SHP77 (cell line): Measurements from ENCODE around the gene GIN1.
"Not testable (repeated sequence)": the region's sequence is repeated elsewhere in the genome, so short reads cannot be mapped to it uniquely, and the experiment has no call there.

ENCODE experiments used
- DNase-seq, 2 experiments: peaks; one replicate each; lab custom pipeline; 2025; lab: John Stamatoyannopoulos, UW

GIN1 gene

GRCh38 chr5:103109277-103109676 lies 10.7 kb downstream of the GIN1 start:
- DNase-seq = no peak

- no peak for DNase-seq
Observed at GRCh38 chr5:103108086-103108485, 11.9 kb downstream of the GIN1 start.

GRCh38 chr5:103102234-103102633 lies 17.7 kb downstream of the GIN1 start:
- no peak for DNase-seq

- DNase-seq = no peak
Observed at GRCh38 chr5:103101079-103101750, 18.7 kb downstream of the GIN1 start.

GRCh38 chr5:103098993-103099392 lies 20.9 kb downstream of the GIN1 start:
- DNase-seq = no peak

- DNase-seq = no peak
Observed at GRCh38 chr5:103094737-103095136, 25.2 kb downstream of the GIN1 start.

GRCh38 chr5:103093727-103094126 lies 26.2 kb downstream of the GIN1 start:
- DNase-seq = no peak

- DNase-seq = no peak
Observed at GRCh38 chr5:103092676-103093075, 27.3 kb downstream of the GIN1 start.

- no peak for DNase-seq
Observed at GRCh38 chr5:103090791-103091190, 29.1 kb downstream of the GIN1 start.

- no peak for DNase-seq
Observed at GRCh38 chr5:103089272-103089671, 30.7 kb downstream of the GIN1 start.

GRCh38 chr5:103086547-103086946 lies 33.4 kb downstream of the GIN1 start:
- no peak for DNase-seq

GRCh38 chr5:103079796-103080195 lies 40.1 kb downstream of the GIN1 start:
- DNase-seq = no peak

- DNase-seq = no peak
Observed at GRCh38 chr5:103075442-103075841, 44.5 kb downstream of the GIN1 start.

- not testable (repeated sequence) for DNase-seq
Observed at GRCh38 chr5:103073500-103073899, 46.4 kb downstream of the GIN1 start.

- no peak for DNase-seq
Observed at GRCh38 chr5:103066326-103066725, 53.6 kb downstream of the GIN1 start.

- DNase-seq = no peak
Observed at GRCh38 chr5:103060424-103060954, 59.4 kb downstream of the GIN1 start.

- no peak for DNase-seq
Observed at GRCh38 chr5:103059525-103059924, 60.4 kb downstream of the GIN1 start.

- no peak for DNase-seq
Observed at GRCh38 chr5:103057208-103058130, 62.5 kb downstream of the GIN1 start.

- not testable (repeated sequence) for DNase-seq
Observed at GRCh38 chr5:103046706-103047105, 73.2 kb downstream of the GIN1 start.

GRCh38 chr5:103041071-103041676 lies 78.8 kb downstream of the GIN1 start:
- peak in 1 of 2 experiments; percentile 44 for DNase-seq

- peak; percentile 4 to 18 for DNase-seq
Observed at GRCh38 chr5:103037673-103038455, 82.1 kb downstream of the GIN1 start.

- DNase-seq = no peak
Observed at GRCh38 chr5:103036601-103037000, 83.3 kb downstream of the GIN1 start.
